Tibial artery (tissue), 4 donors: Measurements from ENCODE around the gene MAT2A.

ENCODE experiments used
- DNase-seq, 2 donors: peaks; one replicate each; pipeline ENCODE4 v3.0.0-alpha.2; 2019
- H3K27ac ChIP-seq, 2 donors: fragments of 200-600 bp; sonication (generic) in 1 of 2; 1 replicate in 1 of 2; 2 replicates in 1 of 2; pipeline ENCODE4 v1.5.1; 2018 to 2019; ENCODE audit warnings: mild to moderate bottlenecking in 1 of 2
- H3K27me3 ChIP-seq, 2 donors: fragments of 200-600 bp; sonication (generic) in 1 of 2; one replicate each; pipeline versions ENCODE4 v1.5.1 to v1.6.0; 2016 to 2019
- H3K36me3 ChIP-seq, 3 donors: fragments of 200-600 bp; sonication (generic) in 2 of 3; one replicate each; pipeline ENCODE4 v1.5.1; 2016 to 2019; ENCODE audit warnings: mild to moderate bottlenecking in 2 of 3
- H3K4me1 ChIP-seq, 4 donors: fragments of 200-600 bp; sonication (generic) in 2 of 4; 1 replicate in 3 of 4; 2 replicates in 1 of 4; pipeline ENCODE4 v1.5.1; 2016 to 2019
- H3K4me3 ChIP-seq, 2 donors: fragments of 200-600 bp; sonication (generic) in 1 of 2; 1 replicate in 1 of 2; 2 replicates in 1 of 2; pipeline ENCODE4 v1.5.1; 2018 to 2019; ENCODE audit warnings: mild to moderate bottlenecking in 2 of 2
- H3K9me3 ChIP-seq, 3 donors: fragments of 200-600 bp; sonication (generic) in 1 of 3; one replicate each; pipeline ENCODE4 v1.5.1; 2016 to 2019
- intact Hi-C: fragments of 100-400 bp; cut with DNase I; formaldehyde crosslinking; loops from one replicate; pipeline ENCODE4 v1.15.0; 2023; ENCODE audit warnings: low total_unique reads
- TF ChIP-seq, protein P1 (sequence below), 2 experiments: fragments of 200-600 bp in 1 of 2; fragments of 450-650 bp in 1 of 2; IDR thresholded peaks; one replicate each; pipeline ENCODE4 v1.5.1; 2017 to 2019; ENCODE audit warnings: antibody characterized with exemption in 2 of 2, mild to moderate bottlenecking in 1 of 2, moderate library complexity in 1 of 2

Gene MAT2A

GRCh38 chr2:85550486-85550885, 11.5 kb downstream of the MAT2A start:
- intact Hi-C loops, result no loop called here
- TF ChIP-seq, protein P1, sequence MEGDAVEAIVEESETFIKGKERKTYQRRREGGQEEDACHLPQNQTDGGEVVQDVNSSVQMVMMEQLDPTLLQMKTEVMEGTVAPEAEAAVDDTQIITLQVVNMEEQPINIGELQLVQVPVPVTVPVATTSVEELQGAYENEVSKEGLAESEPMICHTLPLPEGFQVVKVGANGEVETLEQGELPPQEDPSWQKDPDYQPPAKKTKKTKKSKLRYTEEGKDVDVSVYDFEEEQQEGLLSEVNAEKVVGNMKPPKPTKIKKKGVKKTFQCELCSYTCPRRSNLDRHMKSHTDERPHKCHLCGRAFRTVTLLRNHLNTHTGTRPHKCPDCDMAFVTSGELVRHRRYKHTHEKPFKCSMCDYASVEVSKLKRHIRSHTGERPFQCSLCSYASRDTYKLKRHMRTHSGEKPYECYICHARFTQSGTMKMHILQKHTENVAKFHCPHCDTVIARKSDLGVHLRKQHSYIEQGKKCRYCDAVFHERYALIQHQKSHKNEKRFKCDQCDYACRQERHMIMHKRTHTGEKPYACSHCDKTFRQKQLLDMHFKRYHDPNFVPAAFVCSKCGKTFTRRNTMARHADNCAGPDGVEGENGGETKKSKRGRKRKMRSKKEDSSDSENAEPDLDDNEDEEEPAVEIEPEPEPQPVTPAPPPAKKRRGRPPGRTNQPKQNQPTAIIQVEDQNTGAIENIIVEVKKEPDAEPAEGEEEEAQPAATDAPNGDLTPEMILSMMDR (IDR thresholded peaks at IDR 0.05), result no peak
- Histone ChIP-seq H3K4me3 (no peak overlapping the region), H3K36me3 (peaks cover 52 to 79% (median 74%) of the 10 kb centered on the region in 3 donors), H3K9me3 (no peaks in the 10 kb centered on the region), H3K4me1 (no peaks in the 10 kb centered on the region), H3K27me3 (no peaks in the 10 kb centered on the region), H3K27ac (peak overlapping the region in 1 of 2 donors; percentile 8)
- DNase-seq, result peak in 1 of 2 donors; percentile 31

DNA sequence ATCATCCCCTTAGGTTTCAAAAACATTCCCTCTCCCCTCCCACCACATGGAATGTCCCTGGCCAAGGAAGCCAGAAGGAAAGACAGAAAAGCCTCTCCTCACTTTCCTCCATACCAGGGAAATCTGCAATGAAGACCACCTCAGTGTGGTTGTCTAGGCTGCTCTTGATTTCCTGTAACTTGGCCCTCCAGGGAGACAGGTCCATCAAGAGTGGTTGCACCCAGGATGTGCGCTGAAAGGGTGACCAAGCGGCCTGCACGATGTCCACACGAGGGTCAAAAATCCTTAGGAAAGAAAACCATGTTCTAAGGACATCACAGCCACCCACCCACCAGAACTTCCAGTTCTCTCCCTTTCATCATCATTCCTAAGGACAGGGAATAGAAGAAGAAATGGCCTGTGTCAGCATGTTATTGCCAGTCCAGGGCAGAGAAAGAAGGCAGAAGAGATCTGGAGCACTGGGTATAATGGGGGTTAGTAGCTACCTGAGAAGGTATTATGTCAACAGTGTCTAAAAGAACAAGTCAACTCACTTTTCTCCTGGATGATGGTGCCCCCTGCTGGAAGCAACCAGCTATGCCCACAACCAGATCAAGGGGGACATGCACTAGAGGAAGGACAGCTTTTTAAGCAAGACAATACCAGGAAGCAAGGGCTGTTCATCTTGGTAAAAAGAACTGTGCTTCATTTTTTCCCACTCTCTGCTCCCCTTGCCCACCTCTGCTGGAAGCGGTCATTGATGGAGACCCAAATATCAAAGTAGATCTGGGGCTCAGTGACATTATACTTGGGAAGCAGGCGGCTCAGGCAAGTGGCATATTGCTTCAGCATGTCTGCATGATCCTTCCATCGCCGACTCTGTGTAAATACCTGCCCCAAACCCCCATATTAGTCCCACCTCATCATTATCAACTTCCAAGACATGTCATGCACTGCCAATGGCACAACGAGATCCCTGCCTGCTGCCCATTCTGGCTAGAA, 13.0 kb downstream of the MAT2A start:
- H3K36me3 ChIP-seq, result peaks cover 41 to 72% (median 66%) of the 10 kb centered on the region in 3 donors
- intact Hi-C loops, result loop anchor here (2.0 kb wide), 1 partner anchor 131 kb away; no protein-coding TSS in a partner anchor

DNA sequence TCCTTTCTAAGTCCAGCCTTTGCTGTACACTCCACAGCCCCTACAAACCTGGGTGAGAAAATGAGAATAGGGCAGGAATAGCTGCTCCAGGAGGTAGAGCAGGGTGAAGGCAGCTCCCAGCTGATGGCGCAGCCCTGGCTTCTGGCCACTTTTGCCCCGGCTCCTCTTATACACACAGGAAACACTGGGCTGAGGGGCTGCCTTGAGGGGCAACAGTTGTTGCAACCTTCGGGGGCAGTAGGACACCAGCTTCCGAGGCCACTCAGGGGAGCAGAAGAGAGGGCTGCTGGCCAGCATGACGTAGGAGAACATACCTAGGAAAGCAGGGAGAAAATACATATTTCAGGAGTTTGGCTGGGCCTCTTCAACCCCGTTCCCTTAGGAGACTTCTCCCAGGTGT, 14.2 kb downstream of the MAT2A start:
- DNase-seq, result no peak
- intact Hi-C loops, result loop anchor here (2.0 kb wide), 1 partner anchor 132 kb away; no protein-coding TSS in a partner anchor
- H3K27ac ChIP-seq, result no peak overlapping the region
- H3K36me3 ChIP-seq, result peaks cover 38 to 82% (median 69%) of the 10 kb centered on the region in 3 donors
- H3K4me1 ChIP-seq, result no peaks in the 10 kb centered on the region
- H3K4me3 ChIP-seq, result no peak overlapping the region
- TF ChIP-seq, protein P1 (IDR thresholded peaks at IDR 0.05), result no peak
- H3K9me3 ChIP-seq, result no peaks in the 10 kb centered on the region
- H3K27me3 ChIP-seq, result no peaks in the 10 kb centered on the region

More for the DNA sequence above, 13.0 kb downstream of the MAT2A start:
- Histone ChIP-seq H3K27me3 (no peaks in the 10 kb centered on the region), H3K4me1 (no peaks in the 10 kb centered on the region), H3K27ac (peak overlapping the region in 1 of 2 donors; percentile 23), H3K4me3 (no peak overlapping the region), H3K9me3 (no peaks in the 10 kb centered on the region)
- DNase-seq, result peak; percentile 87 to 88
- TF ChIP-seq, protein P1 (IDR thresholded peaks at IDR 0.05), result peak; percentile 86 to 95

- intact Hi-C loops, result no loop called here
- TF ChIP-seq, protein P1 (IDR thresholded peaks at IDR 0.05), result no peak
- H3K36me3 ChIP-seq, result peaks cover 36 to 82% (median 62%) of the 10 kb centered on the region in 3 donors
Observed at GRCh38 chr2:85554980-85555612, 16.1 kb downstream of the MAT2A start.

GRCh38 chr2:85557130-85557529, 18.2 kb downstream of the MAT2A start:
- intact Hi-C loops, result no loop called here
- H3K36me3 ChIP-seq, result peaks cover 20 to 64% (median 44%) of the 10 kb centered on the region in 3 donors
- no peaks in the 10 kb centered on the region for H3K9me3 ChIP-seq
- no peak for DNase-seq
- no peak overlapping the region for H3K4me3 ChIP-seq
- peaks cover 0 to 23% (median 17%) of the 10 kb centered on the region in 4 donors for H3K4me1 ChIP-seq
- H3K27me3 ChIP-seq, result no peaks in the 10 kb centered on the region
- TF ChIP-seq, protein P1 (IDR thresholded peaks at IDR 0.05), result no peak
- H3K27ac ChIP-seq, result no peak overlapping the region

More at GRCh38 chr2:85554980-85555612, 16.1 kb downstream of the MAT2A start:
- no peak overlapping the region for H3K27ac ChIP-seq
- no peaks in the 10 kb centered on the region for H3K9me3 ChIP-seq
- H3K4me3 ChIP-seq, result no peak overlapping the region
- no peak for DNase-seq
- peaks cover 0 to 15% (median 6%) of the 10 kb centered on the region in 4 donors for H3K4me1 ChIP-seq
- H3K27me3 ChIP-seq, result no peaks in the 10 kb centered on the region
